Measurements from ENCODE around the gene E2F4. TPM values are rescaled to one million over a fixed set of nuclear protein-coding genes. Genes with fewer than 3 reads are reported as not detected.

Gene E2F4
- total and polyA plus RNA-seq, 2 experiments from 2014 or later = 67.0 to 135 TPM

DNA sequence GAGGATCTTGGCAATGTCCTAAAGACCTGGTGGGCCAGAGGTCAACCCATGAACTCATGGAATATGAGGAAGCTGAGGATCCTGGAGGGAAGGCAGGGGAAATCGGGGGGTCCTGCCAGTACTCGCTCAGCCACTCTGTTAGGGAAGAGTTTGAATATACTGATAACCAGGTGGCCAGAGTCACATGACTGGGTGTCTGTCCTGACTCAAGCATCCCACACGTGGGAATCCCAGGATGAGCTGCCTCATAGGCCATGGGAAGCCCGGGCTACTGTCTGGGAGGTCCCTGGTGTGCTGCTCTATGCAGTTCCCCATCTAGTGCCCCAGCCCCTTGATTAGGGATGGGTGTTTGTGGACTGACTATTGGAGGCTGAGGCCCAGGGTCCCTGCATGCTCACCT lies 3.6 kb upstream of the E2F4 start:
- TF ChIP-seq, protein P1, sequence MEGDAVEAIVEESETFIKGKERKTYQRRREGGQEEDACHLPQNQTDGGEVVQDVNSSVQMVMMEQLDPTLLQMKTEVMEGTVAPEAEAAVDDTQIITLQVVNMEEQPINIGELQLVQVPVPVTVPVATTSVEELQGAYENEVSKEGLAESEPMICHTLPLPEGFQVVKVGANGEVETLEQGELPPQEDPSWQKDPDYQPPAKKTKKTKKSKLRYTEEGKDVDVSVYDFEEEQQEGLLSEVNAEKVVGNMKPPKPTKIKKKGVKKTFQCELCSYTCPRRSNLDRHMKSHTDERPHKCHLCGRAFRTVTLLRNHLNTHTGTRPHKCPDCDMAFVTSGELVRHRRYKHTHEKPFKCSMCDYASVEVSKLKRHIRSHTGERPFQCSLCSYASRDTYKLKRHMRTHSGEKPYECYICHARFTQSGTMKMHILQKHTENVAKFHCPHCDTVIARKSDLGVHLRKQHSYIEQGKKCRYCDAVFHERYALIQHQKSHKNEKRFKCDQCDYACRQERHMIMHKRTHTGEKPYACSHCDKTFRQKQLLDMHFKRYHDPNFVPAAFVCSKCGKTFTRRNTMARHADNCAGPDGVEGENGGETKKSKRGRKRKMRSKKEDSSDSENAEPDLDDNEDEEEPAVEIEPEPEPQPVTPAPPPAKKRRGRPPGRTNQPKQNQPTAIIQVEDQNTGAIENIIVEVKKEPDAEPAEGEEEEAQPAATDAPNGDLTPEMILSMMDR (conservative IDR thresholded peaks at IDR 0.05; ENCODE audit: low read depth in 2 of 2) = no peak
- TF ChIP-seq ZNF114 (CRISPR knock-in tag; IDR thresholded peaks at IDR 0.05) (no peak), JUNB (IDR thresholded peaks at IDR 0.05; ENCODE audit: unreplicated experiment) (no peak), STAT1 (IDR thresholded peaks at IDR 0.05; ENCODE audit: unreplicated experiment) (no peak), POLR2AphosphoS5 (IDR thresholded peaks at IDR 0.05; ENCODE audit: low read depth) (no peak), NANOG (IDR thresholded peaks at IDR 0.05; ENCODE audit: borderline replicate concordance) (no peak), CREB1 (CRISPR knock-in tag; IDR thresholded peaks at IDR 0.05; ENCODE audit: low read depth) (no peak)
- TF ChIP-seq, protein P2, sequence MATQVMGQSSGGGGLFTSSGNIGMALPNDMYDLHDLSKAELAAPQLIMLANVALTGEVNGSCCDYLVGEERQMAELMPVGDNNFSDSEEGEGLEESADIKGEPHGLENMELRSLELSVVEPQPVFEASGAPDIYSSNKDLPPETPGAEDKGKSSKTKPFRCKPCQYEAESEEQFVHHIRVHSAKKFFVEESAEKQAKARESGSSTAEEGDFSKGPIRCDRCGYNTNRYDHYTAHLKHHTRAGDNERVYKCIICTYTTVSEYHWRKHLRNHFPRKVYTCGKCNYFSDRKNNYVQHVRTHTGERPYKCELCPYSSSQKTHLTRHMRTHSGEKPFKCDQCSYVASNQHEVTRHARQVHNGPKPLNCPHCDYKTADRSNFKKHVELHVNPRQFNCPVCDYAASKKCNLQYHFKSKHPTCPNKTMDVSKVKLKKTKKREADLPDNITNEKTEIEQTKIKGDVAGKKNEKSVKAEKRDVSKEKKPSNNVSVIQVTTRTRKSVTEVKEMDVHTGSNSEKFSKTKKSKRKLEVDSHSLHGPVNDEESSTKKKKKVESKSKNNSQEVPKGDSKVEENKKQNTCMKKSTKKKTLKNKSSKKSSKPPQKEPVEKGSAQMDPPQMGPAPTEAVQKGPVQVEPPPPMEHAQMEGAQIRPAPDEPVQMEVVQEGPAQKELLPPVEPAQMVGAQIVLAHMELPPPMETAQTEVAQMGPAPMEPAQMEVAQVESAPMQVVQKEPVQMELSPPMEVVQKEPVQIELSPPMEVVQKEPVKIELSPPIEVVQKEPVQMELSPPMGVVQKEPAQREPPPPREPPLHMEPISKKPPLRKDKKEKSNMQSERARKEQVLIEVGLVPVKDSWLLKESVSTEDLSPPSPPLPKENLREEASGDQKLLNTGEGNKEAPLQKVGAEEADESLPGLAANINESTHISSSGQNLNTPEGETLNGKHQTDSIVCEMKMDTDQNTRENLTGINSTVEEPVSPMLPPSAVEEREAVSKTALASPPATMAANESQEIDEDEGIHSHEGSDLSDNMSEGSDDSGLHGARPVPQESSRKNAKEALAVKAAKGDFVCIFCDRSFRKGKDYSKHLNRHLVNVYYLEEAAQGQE (IDR thresholded peaks at IDR 0.05; ENCODE audit: unreplicated experiment) = no peak
- TF ChIP-seq, protein P3, sequence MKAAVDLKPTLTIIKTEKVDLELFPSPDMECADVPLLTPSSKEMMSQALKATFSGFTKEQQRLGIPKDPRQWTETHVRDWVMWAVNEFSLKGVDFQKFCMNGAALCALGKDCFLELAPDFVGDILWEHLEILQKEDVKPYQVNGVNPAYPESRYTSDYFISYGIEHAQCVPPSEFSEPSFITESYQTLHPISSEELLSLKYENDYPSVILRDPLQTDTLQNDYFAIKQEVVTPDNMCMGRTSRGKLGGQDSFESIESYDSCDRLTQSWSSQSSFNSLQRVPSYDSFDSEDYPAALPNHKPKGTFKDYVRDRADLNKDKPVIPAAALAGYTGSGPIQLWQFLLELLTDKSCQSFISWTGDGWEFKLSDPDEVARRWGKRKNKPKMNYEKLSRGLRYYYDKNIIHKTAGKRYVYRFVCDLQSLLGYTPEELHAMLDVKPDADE (IDR thresholded peaks at IDR 0.05) = no peak
- no peak for DNase-seq (ENCODE audit: low spot score)
- H3K4me2 ChIP-seq = no peak overlapping the region
- peaks cover 28% of the 10 kb centered on the region for H3K4me1 Mint-ChIP-seq
- no peaks in the 10 kb centered on the region for H3K36me3 ChIP-seq (ENCODE audit: insufficient read depth)
- peaks cover 5% of the 10 kb centered on the region; the same call in 2 of the 3 replicates for H3K36me3 Mint-ChIP-seq (ENCODE audit: low read depth)
- no peaks in the 10 kb centered on the region; the same call in 2 of the 3 replicates for H3K9me3 Mint-ChIP-seq
- H3K79me2 ChIP-seq (replicated peaks; ENCODE audit: insufficient read depth) = peaks cover 12% of the 10 kb centered on the region
- ATAC-seq = no peak
- peaks cover 32% of the 10 kb centered on the region for H3K27me3 Mint-ChIP-seq (ENCODE audit: insufficient read depth, low read depth, poor library complexity)
- peaks cover 28% of the 10 kb centered on the region for H3K27me3 ChIP-seq (ENCODE audit: insufficient read depth)
- H3K9me2 ChIP-seq (ENCODE audit: insufficient read depth) = no peaks in the 10 kb centered on the region
- no peak overlapping the region for H3K4me3 Mint-ChIP-seq
- H3K27ac ChIP-seq (ENCODE audit: low read depth) = no peak overlapping the region
- H3K4me1 ChIP-seq (ENCODE audit: insufficient read depth) = peaks cover 18% of the 10 kb centered on the region; the same call in 1 of the 2 replicates
- H2AFZ ChIP-seq = no peak overlapping the region
- H3K27ac Mint-ChIP-seq = no peak overlapping the region
- H3K4me3 ChIP-seq = no peak overlapping the region
- 0 out of 2 replicates have a peak, but pooled peaks cover 6% of the 10 kb centered on the region for H3F3A ChIP-seq (replicated peaks; ENCODE audit: low read depth)
- H4K20me1 ChIP-seq (replicated peaks; ENCODE audit: insufficient read depth) = peaks cover 6% of the 10 kb centered on the region

DNA sequence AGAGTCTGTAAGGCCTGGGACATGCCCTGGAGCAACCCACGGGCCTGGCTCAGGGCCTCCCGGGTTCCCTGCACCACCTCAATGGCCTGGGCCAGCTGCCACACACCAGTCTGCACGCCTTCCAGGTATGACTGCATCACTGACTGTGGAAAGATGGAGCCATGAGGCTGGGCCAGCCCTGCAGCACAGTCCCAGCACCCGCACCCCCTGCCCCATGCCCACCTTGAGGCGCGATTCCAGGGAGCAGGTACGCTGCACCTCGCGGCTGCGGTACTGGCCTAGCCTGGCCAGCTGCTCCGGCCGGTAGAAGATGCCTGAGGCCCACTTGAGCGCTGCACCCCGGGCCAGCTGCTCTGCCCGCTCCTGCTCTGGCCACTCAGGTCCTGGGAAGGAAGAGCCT lies 3.2 kb upstream of the E2F4 start:
- H3K4me3 Mint-ChIP-seq = no peak overlapping the region
- no peak overlapping the region for H3K4me2 ChIP-seq
- peaks cover 32% of the 10 kb centered on the region for H3K27me3 Mint-ChIP-seq (ENCODE audit: insufficient read depth, low read depth, poor library complexity)
- H3K27me3 ChIP-seq (ENCODE audit: insufficient read depth) = peaks cover 28% of the 10 kb centered on the region
- peaks cover 11% of the 10 kb centered on the region for H4K20me1 ChIP-seq (replicated peaks; ENCODE audit: insufficient read depth)
- no peaks in the 10 kb centered on the region for H3K36me3 ChIP-seq (ENCODE audit: insufficient read depth)
- 0 out of 2 replicates have a peak, but pooled peaks cover 9% of the 10 kb centered on the region for H3F3A ChIP-seq (replicated peaks; ENCODE audit: low read depth)
- no peaks in the 10 kb centered on the region; the same call in 2 of the 3 replicates for H3K9me3 Mint-ChIP-seq
- H3K36me3 Mint-ChIP-seq (ENCODE audit: low read depth) = peaks cover 9% of the 10 kb centered on the region
- H3K27ac Mint-ChIP-seq = no peak overlapping the region
- H3K9me2 ChIP-seq (ENCODE audit: insufficient read depth) = no peaks in the 10 kb centered on the region
- ATAC-seq = no peak
- H2AFZ ChIP-seq = no peak overlapping the region
- no peak overlapping the region for H3K27ac ChIP-seq (ENCODE audit: low read depth)
- peaks cover 17% of the 10 kb centered on the region for H3K79me2 ChIP-seq (replicated peaks; ENCODE audit: insufficient read depth)
- no peak overlapping the region for H3K4me3 ChIP-seq
- peaks cover 32% of the 10 kb centered on the region for H3K4me1 Mint-ChIP-seq
- peaks cover 18% of the 10 kb centered on the region; the same call in 1 of the 2 replicates for H3K4me1 ChIP-seq (ENCODE audit: insufficient read depth)
- DNase-seq (ENCODE audit: low spot score) = no peak
- TF ChIP-seq ZNF114 (CRISPR knock-in tag; IDR thresholded peaks at IDR 0.05) (no peak), ZNF331 (CRISPR knock-in tag; IDR thresholded peaks at IDR 0.05; ENCODE audit: low read depth) (no peak)
